ENCODE measurements around the gene RNU5B-1.

The RNU5B-1 gene

GRCh38 chr15:65328506-65329287, 24.2 kb downstream of the RNU5B-1 start:
- DNase-seq (ENCODE audit: low read depth), result no peak

- DNase-seq (ENCODE audit: low read depth), result no peak
Observed at GRCh38 chr15:65329288-65329983, 25.0 kb downstream of the RNU5B-1 start.

- no peak for DNase-seq (ENCODE audit: low read depth)
Observed at GRCh38 chr15:65329984-65330735, 25.7 kb downstream of the RNU5B-1 start.

GRCh38 chr15:65330934-65331645, 26.6 kb downstream of the RNU5B-1 start:
- no peak for DNase-seq (ENCODE audit: low read depth)

- no peak for DNase-seq (ENCODE audit: low read depth)
Observed at GRCh38 chr15:65331811-65332210, 27.3 kb downstream of the RNU5B-1 start.

GRCh38 chr15:65332391-65333147, 28.1 kb downstream of the RNU5B-1 start:
- no peak for DNase-seq (ENCODE audit: low read depth)

GRCh38 chr15:65333148-65333820, 28.8 kb downstream of the RNU5B-1 start:
- DNase-seq (ENCODE audit: low read depth), result no peak

GRCh38 chr15:65333856-65334255, 29.4 kb downstream of the RNU5B-1 start:
- no peak for DNase-seq (ENCODE audit: low read depth)

- DNase-seq (ENCODE audit: low read depth), result no peak
Observed at GRCh38 chr15:65334586-65335231, 30.2 kb downstream of the RNU5B-1 start.

- DNase-seq (ENCODE audit: low read depth), result no peak
Observed at GRCh38 chr15:65335278-65336055, 31.0 kb downstream of the RNU5B-1 start.

- no peak for DNase-seq (ENCODE audit: low read depth)
Observed at GRCh38 chr15:65336493-65337435, 32.3 kb downstream of the RNU5B-1 start.

GRCh38 chr15:65337436-65338070, 33.1 kb downstream of the RNU5B-1 start:
- no peak for DNase-seq (ENCODE audit: low read depth)

GRCh38 chr15:65338366-65338765, 33.9 kb downstream of the RNU5B-1 start:
- no peak for DNase-seq (ENCODE audit: low read depth)

- DNase-seq (ENCODE audit: low read depth), result no peak
Observed at GRCh38 chr15:65338823-65339222, 34.3 kb downstream of the RNU5B-1 start.

GRCh38 chr15:65339416-65339815, 34.9 kb downstream of the RNU5B-1 start:
- no peak for DNase-seq (ENCODE audit: low read depth)

- no peak for DNase-seq (ENCODE audit: low read depth)
Observed at GRCh38 chr15:65339920-65340319, 35.4 kb downstream of the RNU5B-1 start.

GRCh38 chr15:65342493-65342892, 38.0 kb downstream of the RNU5B-1 start:
- DNase-seq (ENCODE audit: low read depth), result no peak

Data from fibroblast of gingiva (primary cell).